ENCODE results near the gene L3MBTL4. TPM values are rescaled to one million over a fixed set of nuclear protein-coding genes. Genes with fewer than 3 reads are reported as not detected.

Gene L3MBTL4
- total and polyA plus RNA-seq, 9 of the 15 experiments (the other 6 are each of a cell fraction or from before 2014, with no cell fraction given) = not detected

- no peak for TF ChIP-seq NKRF (IDR thresholded peaks at IDR 0.05; ENCODE audit: borderline replicate concordance)
- TF ChIP-seq HBP1 (CRISPR knock-in tag; IDR thresholded peaks at IDR 0.05) = no peak
- no peak for TF ChIP-seq CHAMP1 (IDR thresholded peaks at IDR 0.05)
- no peak for TF ChIP-seq PPARD (CRISPR knock-in tag; IDR thresholded peaks at IDR 0.05)
These were observed 39.7 kb downstream of the L3MBTL4 start (continued) for GRCh38 chr18:6374935-6375529.

All from K562 (cell line).